Ovary (tissue), 3 donors: ENCODE measurements around the gene RADIL.

Experiments
- CTCF ChIP-seq, 3 donors: fragments of 450-650 bp in 2 of 3; fragments of 200-600 bp in 1 of 3; IDR thresholded peaks; one replicate each; pipeline versions ENCODE4 v1.5.1 to v1.8.0; 2016 to 2022; ENCODE audit warnings: antibody characterized with exemption in 3 of 3, mild to moderate bottlenecking in 1 of 3
- POLR2A ChIP-seq: fragments of 450-650 bp; IDR thresholded peaks from one replicate; pipeline ENCODE4 v1.6.1; 2017; ENCODE audit warnings: antibody characterized with exemption, mild to moderate bottlenecking, moderate library complexity
- donor health status: DM: no; HTN: no; CAD: no.

DNA sequence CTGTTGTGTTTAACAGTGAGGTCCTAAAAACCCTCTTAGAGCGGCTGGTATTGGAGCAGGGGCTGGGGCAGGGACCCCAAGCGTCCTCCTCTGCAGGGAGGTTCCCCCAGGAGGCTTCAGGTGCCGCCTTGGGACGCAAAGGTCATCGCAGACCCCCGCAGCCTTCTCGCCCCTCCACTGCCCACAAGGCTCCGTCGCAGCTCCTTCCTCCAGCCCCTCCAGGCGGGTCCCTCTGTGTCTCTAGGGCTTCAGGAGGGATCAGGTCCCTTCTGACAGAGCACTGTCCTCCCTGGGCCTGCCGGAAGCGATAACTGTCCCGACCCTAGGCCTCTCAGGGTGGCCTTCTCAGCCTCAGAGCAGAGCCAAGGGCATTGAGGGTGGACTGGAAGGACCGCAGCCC, 134.2 kb downstream of the RADIL start:
- TF ChIP-seq CTCF (IDR thresholded peaks at IDR 0.05) = no peak
- TF ChIP-seq POLR2A = no peak
